ENCODE measurements around the gene MINDY2. TPM values are rescaled to one million over a fixed set of nuclear protein-coding genes. Genes with fewer than 3 reads are reported as not detected.

Gene MINDY2
- total and polyA plus RNA-seq, 4 donors = 1.5 to 7.0 (median 5.1) TPM

DNA sequence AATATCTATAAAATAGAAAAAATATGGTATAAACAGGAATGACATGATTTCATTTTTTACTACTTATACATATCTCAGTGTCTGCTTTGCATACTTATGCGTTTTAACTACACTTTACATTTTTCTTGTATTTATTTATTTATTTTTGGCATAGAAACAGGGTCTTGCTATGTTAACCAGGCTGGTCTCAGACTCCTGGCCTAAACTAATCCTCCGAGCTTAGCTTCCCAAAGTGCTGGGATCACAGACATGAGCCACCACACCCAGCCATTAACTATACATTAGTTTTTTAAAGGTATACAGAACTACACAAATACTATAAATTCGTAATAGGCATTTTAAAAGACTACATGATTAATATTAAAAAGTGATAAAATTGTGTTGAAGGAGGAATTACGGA lies 30.7 kb upstream of the MINDY2 start:
- H3K4me1 ChIP-seq (ENCODE audit: control insufficient read depth in 4 of 4, insufficient read depth in 4 of 4, low read length in 3 of 4) = peaks cover 3 to 29% (median 9%) of the 10 kb centered on the region in 4 donors
- H3K9ac ChIP-seq (ENCODE audit: low read depth in 1 of 2, low read length in 2 of 2) = no peak overlapping the region
- no peaks in the 10 kb centered on the region for H3K36me3 ChIP-seq (ENCODE audit: control insufficient read depth in 4 of 4, insufficient read depth in 3 of 4, low read depth in 1 of 4, low read length in 3 of 4)
- 93% methylated on average over 4 of the region's 4 CpGs for WGBS
- no peaks in the 10 kb centered on the region for H3K27me3 ChIP-seq (ENCODE audit: control insufficient read depth in 4 of 4, insufficient read depth in 4 of 4, low read length in 3 of 4)
- H3K9me3 ChIP-seq (ENCODE audit: control insufficient read depth in 4 of 4, low read length in 3 of 4) = no peaks in the 10 kb centered on the region
- H3K27ac ChIP-seq (ENCODE audit: low read depth in 1 of 2, low read length in 2 of 2) = no peak overlapping the region
- TF ChIP-seq JUND (IDR thresholded peaks at IDR 0.05) = no peak
- TF ChIP-seq, protein P1, sequence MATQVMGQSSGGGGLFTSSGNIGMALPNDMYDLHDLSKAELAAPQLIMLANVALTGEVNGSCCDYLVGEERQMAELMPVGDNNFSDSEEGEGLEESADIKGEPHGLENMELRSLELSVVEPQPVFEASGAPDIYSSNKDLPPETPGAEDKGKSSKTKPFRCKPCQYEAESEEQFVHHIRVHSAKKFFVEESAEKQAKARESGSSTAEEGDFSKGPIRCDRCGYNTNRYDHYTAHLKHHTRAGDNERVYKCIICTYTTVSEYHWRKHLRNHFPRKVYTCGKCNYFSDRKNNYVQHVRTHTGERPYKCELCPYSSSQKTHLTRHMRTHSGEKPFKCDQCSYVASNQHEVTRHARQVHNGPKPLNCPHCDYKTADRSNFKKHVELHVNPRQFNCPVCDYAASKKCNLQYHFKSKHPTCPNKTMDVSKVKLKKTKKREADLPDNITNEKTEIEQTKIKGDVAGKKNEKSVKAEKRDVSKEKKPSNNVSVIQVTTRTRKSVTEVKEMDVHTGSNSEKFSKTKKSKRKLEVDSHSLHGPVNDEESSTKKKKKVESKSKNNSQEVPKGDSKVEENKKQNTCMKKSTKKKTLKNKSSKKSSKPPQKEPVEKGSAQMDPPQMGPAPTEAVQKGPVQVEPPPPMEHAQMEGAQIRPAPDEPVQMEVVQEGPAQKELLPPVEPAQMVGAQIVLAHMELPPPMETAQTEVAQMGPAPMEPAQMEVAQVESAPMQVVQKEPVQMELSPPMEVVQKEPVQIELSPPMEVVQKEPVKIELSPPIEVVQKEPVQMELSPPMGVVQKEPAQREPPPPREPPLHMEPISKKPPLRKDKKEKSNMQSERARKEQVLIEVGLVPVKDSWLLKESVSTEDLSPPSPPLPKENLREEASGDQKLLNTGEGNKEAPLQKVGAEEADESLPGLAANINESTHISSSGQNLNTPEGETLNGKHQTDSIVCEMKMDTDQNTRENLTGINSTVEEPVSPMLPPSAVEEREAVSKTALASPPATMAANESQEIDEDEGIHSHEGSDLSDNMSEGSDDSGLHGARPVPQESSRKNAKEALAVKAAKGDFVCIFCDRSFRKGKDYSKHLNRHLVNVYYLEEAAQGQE (IDR thresholded peaks at IDR 0.05) = no peak
- TF ChIP-seq FOXA2 (IDR thresholded peaks at IDR 0.05) = no peak
- no peak for TF ChIP-seq YY1 (IDR thresholded peaks at IDR 0.05)
- TF ChIP-seq HNF4A (conservative IDR thresholded peaks at IDR 0.05) = no peak
- no peak overlapping the region for H3K4me3 ChIP-seq (ENCODE audit: low read depth in 1 of 3, low read length in 3 of 3)
- no peak for DNase-seq (ENCODE audit: low spot score)

DNA sequence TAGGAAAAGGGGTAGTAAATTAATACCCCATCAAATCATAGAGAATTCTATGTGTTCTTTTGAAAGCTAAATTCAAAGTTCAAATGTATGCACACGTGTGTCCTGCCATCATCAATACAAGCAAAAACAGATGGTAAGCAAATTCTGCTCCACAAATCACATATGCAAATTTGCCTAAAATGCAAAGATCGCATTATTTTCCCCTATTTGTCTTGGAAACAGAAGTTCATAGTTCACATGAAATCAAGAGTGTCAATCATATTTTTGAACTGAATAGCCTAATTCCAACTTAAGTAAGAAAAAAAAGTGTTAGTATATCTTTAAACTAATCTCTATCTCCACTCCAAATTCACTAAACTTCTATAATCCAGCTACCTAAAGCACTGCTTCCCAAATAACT lies 30.1 kb upstream of the MINDY2 start:
- Histone ChIP-seq H3K9me3 (ENCODE audit: control insufficient read depth in 4 of 4, low read length in 3 of 4) (no peaks in the 10 kb centered on the region), H3K27me3 (ENCODE audit: control insufficient read depth in 4 of 4, insufficient read depth in 4 of 4, low read length in 3 of 4) (no peaks in the 10 kb centered on the region), H3K4me3 (ENCODE audit: low read depth in 1 of 3, low read length in 3 of 3) (no peak overlapping the region), H3K36me3 (ENCODE audit: control insufficient read depth in 4 of 4, insufficient read depth in 3 of 4, low read depth in 1 of 4, low read length in 3 of 4) (no peaks in the 10 kb centered on the region), H3K4me1 (ENCODE audit: control insufficient read depth in 4 of 4, insufficient read depth in 4 of 4, low read length in 3 of 4) (peaks cover 4 to 29% (median 11%) of the 10 kb centered on the region in 4 donors), H3K27ac (ENCODE audit: low read depth in 1 of 2, low read length in 2 of 2) (no peak overlapping the region), H3K9ac (ENCODE audit: low read depth in 1 of 2, low read length in 2 of 2) (no peak overlapping the region)
- 83% methylated on average over 2 of the region's 2 CpGs for WGBS
- DNase-seq (ENCODE audit: low spot score) = no peak
- TF ChIP-seq, protein P2, sequence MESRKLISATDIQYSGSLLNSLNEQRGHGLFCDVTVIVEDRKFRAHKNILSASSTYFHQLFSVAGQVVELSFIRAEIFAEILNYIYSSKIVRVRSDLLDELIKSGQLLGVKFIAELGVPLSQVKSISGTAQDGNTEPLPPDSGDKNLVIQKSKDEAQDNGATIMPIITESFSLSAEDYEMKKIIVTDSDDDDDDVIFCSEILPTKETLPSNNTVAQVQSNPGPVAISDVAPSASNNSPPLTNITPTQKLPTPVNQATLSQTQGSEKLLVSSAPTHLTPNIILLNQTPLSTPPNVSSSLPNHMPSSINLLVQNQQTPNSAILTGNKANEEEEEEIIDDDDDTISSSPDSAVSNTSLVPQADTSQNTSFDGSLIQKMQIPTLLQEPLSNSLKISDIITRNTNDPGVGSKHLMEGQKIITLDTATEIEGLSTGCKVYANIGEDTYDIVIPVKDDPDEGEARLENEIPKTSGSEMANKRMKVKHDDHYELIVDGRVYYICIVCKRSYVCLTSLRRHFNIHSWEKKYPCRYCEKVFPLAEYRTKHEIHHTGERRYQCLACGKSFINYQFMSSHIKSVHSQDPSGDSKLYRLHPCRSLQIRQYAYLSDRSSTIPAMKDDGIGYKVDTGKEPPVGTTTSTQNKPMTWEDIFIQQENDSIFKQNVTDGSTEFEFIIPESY (IDR thresholded peaks at IDR 0.05) = no peak
- TF ChIP-seq HNF4G (IDR thresholded peaks at IDR 0.05) = no peak
- TF ChIP-seq, protein P1 (IDR thresholded peaks at IDR 0.05) = no peak
- no peak for TF ChIP-seq TAF1 (conservative IDR thresholded peaks at IDR 0.05)
- TF ChIP-seq RAD21 (IDR thresholded peaks at IDR 0.05) = no peak
- TF ChIP-seq JUND (IDR thresholded peaks at IDR 0.05) = no peak
- TF ChIP-seq FOXA2 (IDR thresholded peaks at IDR 0.05) = no peak
- no peak for TF ChIP-seq HNF4A (conservative IDR thresholded peaks at IDR 0.05)
- TF ChIP-seq, protein P3, sequence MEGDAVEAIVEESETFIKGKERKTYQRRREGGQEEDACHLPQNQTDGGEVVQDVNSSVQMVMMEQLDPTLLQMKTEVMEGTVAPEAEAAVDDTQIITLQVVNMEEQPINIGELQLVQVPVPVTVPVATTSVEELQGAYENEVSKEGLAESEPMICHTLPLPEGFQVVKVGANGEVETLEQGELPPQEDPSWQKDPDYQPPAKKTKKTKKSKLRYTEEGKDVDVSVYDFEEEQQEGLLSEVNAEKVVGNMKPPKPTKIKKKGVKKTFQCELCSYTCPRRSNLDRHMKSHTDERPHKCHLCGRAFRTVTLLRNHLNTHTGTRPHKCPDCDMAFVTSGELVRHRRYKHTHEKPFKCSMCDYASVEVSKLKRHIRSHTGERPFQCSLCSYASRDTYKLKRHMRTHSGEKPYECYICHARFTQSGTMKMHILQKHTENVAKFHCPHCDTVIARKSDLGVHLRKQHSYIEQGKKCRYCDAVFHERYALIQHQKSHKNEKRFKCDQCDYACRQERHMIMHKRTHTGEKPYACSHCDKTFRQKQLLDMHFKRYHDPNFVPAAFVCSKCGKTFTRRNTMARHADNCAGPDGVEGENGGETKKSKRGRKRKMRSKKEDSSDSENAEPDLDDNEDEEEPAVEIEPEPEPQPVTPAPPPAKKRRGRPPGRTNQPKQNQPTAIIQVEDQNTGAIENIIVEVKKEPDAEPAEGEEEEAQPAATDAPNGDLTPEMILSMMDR (IDR thresholded peaks at IDR 0.05; ENCODE audit: low read depth, low read length, missing input control) = no peak
- TF ChIP-seq, protein P4, sequence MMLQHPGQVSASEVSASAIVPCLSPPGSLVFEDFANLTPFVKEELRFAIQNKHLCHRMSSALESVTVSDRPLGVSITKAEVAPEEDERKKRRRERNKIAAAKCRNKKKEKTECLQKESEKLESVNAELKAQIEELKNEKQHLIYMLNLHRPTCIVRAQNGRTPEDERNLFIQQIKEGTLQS (IDR thresholded peaks at IDR 0.05) = no peak
- TF ChIP-seq EGR1 (IDR thresholded peaks at IDR 0.05; ENCODE audit: low read depth in 2 of 2) = no peak
- no peak for TF ChIP-seq SP1 (IDR thresholded peaks at IDR 0.05)
- no peak for TF ChIP-seq YY1 (IDR thresholded peaks at IDR 0.05)
- TF ChIP-seq RXRA (IDR thresholded peaks at IDR 0.05) = no peak
- TF ChIP-seq, protein P5, sequence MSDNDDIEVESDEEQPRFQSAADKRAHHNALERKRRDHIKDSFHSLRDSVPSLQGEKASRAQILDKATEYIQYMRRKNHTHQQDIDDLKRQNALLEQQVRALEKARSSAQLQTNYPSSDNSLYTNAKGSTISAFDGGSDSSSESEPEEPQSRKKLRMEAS (IDR thresholded peaks at IDR 0.05) = no peak
- TF ChIP-seq GABPA (IDR thresholded peaks at IDR 0.05 in 1 of 2, conservative IDR thresholded peaks at IDR 0.05 in 1 of 2) = no peak
- TF ChIP-seq NR2F2 (IDR thresholded peaks at IDR 0.05) = no peak
- TF ChIP-seq FOXA1 (IDR thresholded peaks at IDR 0.05) = no peak

All from liver (tissue), 9 donors.